A673 (cell line): Measurements from ENCODE around the gene CIC.

Experiments used
- EZH2 ChIP-seq: fragments of 200-600 bp; sonication (generic); IDR thresholded peaks from 2 replicates; pipeline ENCODE4 v1.6.1; 2017; ENCODE audit warnings: borderline replicate concordance, low read depth, mild to moderate bottlenecking, mixed read lengths, antibody characterized with exemption, low read length; ENCODE audit not compliant: poor library complexity, severe bottlenecking
- TF ChIP-seq, protein P1 (sequence below): fragments of 300-800, 200-600 bp; sonication (generic); conservative IDR thresholded peaks from 2 replicates; pipeline ENCODE4 v1.5.1; 2017; ENCODE audit warnings: low read depth, mild to moderate bottlenecking, antibody characterized with exemption, low read length, moderate library complexity, mixed read lengths

GRCh38 chr19:42286349-42287016 is 17.4 kb downstream of the CIC start:
- no peak for TF ChIP-seq EZH2
- TF ChIP-seq, protein P1, sequence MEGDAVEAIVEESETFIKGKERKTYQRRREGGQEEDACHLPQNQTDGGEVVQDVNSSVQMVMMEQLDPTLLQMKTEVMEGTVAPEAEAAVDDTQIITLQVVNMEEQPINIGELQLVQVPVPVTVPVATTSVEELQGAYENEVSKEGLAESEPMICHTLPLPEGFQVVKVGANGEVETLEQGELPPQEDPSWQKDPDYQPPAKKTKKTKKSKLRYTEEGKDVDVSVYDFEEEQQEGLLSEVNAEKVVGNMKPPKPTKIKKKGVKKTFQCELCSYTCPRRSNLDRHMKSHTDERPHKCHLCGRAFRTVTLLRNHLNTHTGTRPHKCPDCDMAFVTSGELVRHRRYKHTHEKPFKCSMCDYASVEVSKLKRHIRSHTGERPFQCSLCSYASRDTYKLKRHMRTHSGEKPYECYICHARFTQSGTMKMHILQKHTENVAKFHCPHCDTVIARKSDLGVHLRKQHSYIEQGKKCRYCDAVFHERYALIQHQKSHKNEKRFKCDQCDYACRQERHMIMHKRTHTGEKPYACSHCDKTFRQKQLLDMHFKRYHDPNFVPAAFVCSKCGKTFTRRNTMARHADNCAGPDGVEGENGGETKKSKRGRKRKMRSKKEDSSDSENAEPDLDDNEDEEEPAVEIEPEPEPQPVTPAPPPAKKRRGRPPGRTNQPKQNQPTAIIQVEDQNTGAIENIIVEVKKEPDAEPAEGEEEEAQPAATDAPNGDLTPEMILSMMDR, result no peak
